Embryonic facial prominence (tissue), 1 donor: Measurements from ENCODE around the gene DRG2.

Experiments
- DNase-seq: peaks from one replicate; pipeline ENCODE4 v3.0.0-alpha.2; 2016; ENCODE audit errors: extremely low spot score

Gene DRG2

GRCh38 chr17:18087610-18088491, at the start of gene DRG2:
Gene DRG2 (plus strand): TSS chr17:18087948. CDS start chr17:18088024, 76 bp downstream.
- peak; percentile 66 for DNase-seq

- DNase-seq = no peak
Measured at GRCh38 chr17:18038149-18038850, 49.4 kb upstream of the DRG2 start.

GRCh38 chr17:18038861-18039534, 48.8 kb upstream of the DRG2 start, which contains the start of the genes ATPAF2 and GID4:
Gene ATPAF2 (minus strand): TSS chr17:18039168. CDS start chr17:18039013, 155 bp downstream.
Gene GID4 (plus strand): TSS chr17:18039408. CDS start chr17:18039465, 57 bp downstream.
- DNase-seq = peak; percentile 94

- DNase-seq = no peak
Measured at GRCh38 chr17:18039535-18040260, 48.0 kb upstream of the DRG2 start.

- DNase-seq = no peak
Measured at GRCh38 chr17:18040261-18040858, 47.4 kb upstream of the DRG2 start.

- DNase-seq = no peak
Measured at GRCh38 chr17:18041776-18042175, 46.0 kb upstream of the DRG2 start.

- no peak for DNase-seq
Measured at GRCh38 chr17:18042983-18043382, 44.8 kb upstream of the DRG2 start.

- no peak for DNase-seq
Measured at GRCh38 chr17:18043491-18043890, 44.3 kb upstream of the DRG2 start.

GRCh38 chr17:18044609-18045008, 43.1 kb upstream of the DRG2 start:
- no peak for DNase-seq

- no peak for DNase-seq
Measured at GRCh38 chr17:18045691-18046350, 41.9 kb upstream of the DRG2 start.

- no peak for DNase-seq
Measured at GRCh38 chr17:18055597-18055996, 32.2 kb upstream of the DRG2 start.

GRCh38 chr17:18056214-18056613, 31.5 kb upstream of the DRG2 start:
- no peak for DNase-seq

GRCh38 chr17:18059283-18059682, 28.5 kb upstream of the DRG2 start:
- no peak for DNase-seq

- no peak for DNase-seq
Measured at GRCh38 chr17:18064053-18064452, 23.7 kb upstream of the DRG2 start.

GRCh38 chr17:18065546-18065945, 22.2 kb upstream of the DRG2 start:
- no peak for DNase-seq

- no peak for DNase-seq
Measured at GRCh38 chr17:18066866-18067265, 20.9 kb upstream of the DRG2 start.

- DNase-seq = no peak
Measured at GRCh38 chr17:18069101-18069500, 18.6 kb upstream of the DRG2 start.

- DNase-seq = no peak
Measured at GRCh38 chr17:18070861-18071340, 16.8 kb upstream of the DRG2 start.

- DNase-seq = no peak
Measured at GRCh38 chr17:18071751-18072150, 16.0 kb upstream of the DRG2 start.

GRCh38 chr17:18074566-18075272, 13.0 kb upstream of the DRG2 start:
- DNase-seq = no peak
